Ramos (cell line): ENCODE data around the gene DGKI.

Experiments
- in situ Hi-C: fragments of 300-500 bp; cut with MboI; formaldehyde crosslinking; loops from one replicate; pipeline ENCODE4 v1.14.3; 2022; ENCODE audit warnings: low sequenced_read_pairs; ENCODE audit not compliant: unreplicated experiment

DGKI gene

DNA sequence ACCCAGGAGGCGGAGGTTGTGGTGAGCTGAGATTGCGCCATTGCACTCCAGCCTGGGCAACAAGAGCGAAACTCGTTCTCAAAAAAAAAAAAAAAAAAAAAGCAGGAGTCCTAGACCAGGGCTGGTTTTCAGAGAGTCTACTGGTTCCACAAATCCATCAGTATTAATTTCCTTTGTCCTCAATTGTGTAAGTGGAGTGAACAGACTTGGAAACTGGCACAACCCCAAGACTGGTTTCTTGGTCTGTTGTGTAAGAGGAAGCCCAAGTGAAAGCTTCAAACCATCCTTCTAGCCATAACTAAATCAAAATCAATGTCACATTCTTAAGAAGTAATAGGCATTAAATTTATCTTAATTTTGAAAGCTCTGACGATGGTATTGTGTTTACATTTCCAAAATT is 213.6 kb downstream of the DGKI start:
- in situ Hi-C loops = no loop called here

DNA sequence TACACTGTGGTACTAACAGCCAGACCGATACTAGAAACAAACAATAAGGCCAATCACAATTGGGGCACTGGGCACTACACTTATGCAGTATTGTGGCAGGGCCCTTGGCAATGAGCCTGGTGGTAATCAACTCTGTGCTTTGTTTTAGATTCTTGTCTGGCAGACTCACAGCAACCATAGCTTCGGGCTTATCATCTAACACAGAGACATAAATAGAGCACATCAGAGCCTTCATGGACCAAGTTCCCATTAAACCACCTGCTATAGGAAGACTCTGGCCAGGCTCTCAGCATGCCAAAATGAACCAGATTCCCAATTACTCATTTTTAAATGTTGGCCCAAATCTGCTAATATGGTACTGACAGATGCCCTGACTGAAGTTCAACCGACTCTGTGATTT is 218.6 kb downstream of the DGKI start:
- in situ Hi-C loops = no loop called here

DNA sequence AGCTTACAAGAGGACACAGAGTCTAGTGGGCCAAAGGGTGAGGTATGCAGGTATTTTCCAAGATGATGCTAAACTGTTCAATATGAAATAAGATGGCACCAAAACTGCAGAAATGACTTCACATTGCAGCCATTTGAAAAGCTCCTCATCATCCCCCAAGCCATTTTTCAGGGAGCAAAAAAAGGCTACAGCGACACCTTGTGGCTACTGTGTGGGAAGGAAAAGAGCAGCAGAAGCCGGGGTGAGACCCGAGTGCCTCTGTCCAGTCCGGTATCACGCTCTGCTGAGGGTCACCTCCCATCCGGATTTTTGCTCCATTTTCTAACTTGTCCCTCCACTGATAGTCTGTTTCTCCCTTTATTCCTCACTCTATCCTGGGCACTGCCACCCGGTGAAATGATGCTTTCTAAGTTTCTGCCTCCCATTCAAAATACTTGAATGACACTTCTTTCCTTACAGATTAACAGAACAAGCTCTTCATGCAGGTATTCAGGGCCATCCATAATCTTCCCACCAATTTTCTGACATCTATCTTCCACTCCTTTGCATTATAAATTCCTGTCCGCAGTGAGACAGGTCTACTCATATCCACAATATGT is 220.2 kb downstream of the DGKI start:
- in situ Hi-C loops = no loop called here

DNA sequence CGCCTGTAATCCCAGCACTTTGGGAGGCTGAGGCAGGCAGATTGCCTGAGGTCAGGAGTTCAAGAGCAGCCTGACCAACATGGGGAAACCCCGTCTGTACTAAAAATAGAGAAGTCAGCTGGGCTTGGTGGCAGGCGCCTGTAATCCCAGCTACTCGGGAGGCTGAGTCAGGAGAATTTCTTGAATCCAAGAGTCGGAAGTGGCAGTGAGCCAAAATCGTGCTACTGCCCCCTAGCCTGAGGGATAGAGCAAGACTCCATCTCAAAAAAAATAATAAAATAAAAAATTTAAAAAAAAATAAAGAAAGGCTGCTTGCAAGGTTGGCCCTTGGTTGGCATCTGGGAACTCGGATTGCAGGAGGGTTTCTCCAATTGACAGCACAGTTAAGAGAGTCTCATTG is 221.6 kb downstream of the DGKI start:
- in situ Hi-C loops = no loop called here

DNA sequence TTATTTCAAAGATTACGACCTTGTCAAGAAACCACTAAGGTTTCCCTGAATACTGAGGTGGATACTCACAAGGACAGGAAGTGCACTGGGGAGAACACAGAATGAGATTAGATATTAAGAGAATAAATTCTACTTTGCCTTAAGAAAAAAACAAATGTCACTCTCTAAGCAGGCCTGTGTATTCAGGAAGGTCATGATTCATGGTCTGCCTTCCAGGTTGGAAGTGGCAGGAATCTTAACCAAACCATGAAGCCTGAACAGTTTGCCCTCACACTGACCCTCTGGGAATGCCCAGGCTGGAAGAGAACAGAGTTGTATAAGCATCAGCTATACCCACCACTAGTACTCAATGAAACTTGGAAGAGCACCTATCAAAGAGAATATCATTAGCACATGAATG is 227.6 kb downstream of the DGKI start:
- in situ Hi-C loops = no loop called here

DNA sequence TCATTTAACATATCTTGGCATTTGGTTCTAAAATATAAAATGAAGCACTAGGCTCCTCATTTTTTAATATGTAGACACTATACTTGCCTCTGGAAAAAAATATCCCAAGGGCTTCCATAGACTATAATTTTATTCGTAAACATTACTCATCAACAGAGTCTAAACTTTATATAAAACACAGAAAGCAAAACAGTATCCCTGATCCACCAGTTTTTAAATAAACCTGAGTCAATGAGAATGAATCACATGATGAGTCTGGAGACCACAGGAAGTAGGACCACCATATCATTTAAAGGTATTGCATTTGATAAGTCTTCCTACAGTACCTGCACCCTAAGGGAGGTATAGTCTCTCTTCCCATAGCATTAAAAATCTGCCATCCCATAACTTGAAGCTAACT is 228.0 kb downstream of the DGKI start:
- in situ Hi-C loops = no loop called here

DNA sequence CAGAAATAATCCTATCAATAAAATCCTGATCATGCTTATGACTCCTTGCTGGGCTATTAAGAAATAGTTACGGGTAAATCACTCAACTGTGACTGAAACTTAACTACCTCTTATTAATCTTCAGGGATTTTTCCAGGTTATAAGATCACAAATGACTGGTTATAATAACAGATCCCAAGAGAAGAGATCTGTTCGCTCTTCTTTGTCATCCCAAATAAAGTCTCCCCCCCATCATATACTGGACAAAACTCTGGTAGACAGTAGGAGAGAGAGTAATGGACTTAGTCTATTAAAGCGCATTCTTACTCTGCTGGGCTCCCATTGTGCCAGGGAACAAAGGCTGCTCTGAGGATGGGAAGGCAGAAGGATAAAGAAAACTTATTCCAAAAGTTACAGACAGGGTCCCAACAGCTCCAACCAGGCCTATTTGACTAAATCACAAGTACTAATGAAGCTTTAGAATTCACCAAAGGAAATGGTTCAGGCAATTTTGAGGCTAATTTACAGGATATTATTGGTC is 233.7 kb downstream of the DGKI start:
- in situ Hi-C loops = no loop called here

DNA sequence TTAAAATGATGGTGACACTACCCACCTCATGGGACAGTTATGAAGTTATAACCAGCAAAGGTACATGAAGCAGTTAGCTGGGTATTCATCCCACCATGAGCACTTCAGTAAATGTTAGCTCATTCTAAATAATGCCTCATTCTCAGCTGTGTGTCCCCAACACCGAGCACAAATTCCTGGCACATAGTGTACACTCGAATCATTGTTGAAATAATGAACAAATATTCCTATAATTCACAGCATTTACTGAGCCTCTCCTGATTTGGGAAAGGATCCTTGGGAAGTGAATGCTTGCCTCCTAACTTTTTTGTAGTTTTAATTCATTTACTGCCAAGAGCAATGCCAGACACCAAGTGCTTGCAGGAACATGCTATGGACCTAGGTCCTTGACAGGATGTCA is 235.2 kb downstream of the DGKI start:
- in situ Hi-C loops = no loop called here

DNA sequence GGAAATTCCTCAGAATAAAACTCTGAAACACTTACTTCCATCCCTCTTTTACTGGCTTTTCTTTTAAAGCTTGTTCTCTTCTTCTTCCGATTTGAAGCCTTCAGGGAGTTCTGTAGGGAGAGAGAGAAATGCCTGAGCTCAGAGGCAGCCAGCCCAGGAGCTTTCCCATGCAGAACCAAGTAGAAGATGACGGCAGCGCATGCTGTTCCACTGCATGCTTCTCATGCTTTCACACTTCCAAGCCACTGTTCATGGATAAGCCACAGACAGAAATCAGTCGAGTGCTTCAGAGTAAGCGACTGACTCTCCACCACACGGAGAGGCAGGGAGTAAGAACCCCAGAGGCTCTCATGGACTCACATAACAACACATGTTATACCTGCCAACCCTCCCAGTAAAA is 237.3 kb downstream of the DGKI start:
- in situ Hi-C loops = no loop called here

DNA sequence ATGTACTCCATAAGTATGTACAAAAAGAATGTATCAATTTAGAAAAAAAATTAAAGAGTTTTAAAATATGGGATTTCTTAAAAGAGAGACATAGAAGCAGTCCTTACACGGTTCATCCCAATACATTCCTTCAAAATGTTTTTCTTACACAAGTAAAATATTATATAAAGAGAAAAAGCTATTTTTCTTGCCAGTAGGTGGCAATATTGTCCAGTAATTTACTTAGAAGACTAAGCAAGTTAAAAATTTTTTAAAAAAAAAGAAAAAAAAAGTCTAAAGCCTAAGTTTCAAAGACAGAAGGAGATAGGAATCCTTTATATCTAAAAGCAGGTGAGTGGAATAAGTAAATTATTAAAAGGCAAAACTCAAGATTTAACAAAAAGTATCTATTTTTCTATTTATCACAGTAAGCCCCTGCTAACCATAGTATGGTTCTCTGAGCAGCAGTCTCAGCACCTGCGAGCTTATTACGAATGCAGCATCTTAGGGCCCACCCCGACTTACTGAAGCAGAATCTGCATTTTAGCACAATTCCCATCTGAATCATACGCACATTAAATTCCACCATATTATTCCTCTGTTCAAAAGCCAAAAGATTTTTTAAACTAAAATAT is 240.6 kb downstream of the DGKI start:
- in situ Hi-C loops = no loop called here

DNA sequence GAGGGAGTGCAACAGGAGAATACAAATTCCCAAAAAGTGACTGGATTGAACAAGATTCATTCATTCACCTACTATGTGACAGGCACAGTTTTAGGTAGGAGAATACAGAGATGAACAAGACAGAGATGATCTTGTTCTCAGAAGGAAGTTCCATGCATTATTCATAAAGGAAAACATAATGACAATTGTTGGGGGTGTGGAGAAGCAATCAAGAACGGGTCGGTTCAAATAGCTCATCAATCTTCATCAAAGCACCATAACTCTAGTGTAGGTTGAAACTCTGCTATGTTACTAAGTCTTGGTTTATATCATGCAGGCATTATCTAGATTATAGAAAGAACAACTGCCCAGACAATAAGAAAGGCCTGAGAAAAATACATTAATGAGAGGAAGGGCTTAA is 243.7 kb downstream of the DGKI start:
- in situ Hi-C loops = no loop called here

DNA sequence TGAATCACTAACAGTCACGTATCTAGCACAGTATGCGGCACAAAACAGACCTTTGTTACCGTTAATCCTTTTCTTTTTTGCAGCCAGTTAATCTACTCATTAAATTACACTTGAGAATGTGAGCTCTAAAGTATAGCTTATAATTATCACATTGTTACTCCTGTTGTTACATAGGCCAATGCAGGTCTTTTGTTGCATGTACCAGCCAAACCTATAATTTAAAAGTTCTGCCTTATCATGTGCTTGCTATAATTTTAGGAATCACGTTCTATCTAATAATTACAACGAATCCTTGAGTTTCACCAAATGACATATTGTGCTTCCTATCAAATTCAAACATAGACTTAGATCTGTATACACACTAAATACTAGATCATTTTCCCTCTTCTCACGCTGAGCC is 245.1 kb downstream of the DGKI start:
- in situ Hi-C loops = no loop called here

DNA sequence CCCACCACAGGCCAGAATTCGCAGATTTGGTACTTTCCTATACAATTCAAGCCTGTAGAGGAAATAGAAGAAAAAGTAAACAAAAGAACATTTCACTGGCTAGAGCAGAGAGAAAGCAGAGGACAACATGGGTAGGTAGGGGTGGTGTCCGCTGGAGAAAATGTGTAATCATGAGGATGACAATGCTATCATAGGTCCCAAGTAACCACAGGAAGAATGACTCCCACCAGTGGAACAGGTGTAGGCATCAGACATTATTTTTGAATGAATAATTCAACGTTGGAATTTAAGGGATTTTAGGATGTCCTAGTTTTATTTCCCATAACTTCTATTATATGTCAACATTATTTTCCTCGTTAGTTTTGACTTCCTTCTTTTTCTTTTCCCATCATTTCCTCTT is 248.9 kb downstream of the DGKI start:
- in situ Hi-C loops = no loop called here

DNA sequence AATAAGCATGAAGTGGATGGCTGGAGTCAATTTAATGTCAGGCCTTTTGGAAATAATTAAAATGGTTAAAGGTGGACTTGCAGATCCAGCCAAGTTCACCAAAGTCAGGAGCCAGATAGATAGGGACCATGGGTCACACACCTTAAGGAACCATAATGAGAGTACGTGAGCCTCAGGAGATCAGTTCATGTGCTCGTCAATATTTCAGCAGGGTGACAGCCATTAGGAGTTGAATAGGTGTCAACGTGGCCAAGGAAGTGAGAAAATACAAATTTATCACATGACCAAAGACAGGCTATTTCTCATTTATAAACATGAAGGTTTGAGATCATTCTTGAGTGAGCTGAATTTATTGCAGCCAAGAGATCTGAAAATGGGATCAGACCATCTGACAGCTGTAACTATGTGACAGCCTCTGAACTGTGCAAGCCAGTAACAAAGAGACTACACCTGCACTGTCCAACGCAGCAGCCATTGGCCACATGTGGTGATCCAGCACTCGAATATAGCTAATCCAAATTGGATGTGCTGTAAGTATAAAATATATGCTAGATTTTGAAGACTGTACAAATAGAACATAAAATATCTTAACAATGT is 253.6 kb downstream of the DGKI start:
- in situ Hi-C loops = no loop called here

DNA sequence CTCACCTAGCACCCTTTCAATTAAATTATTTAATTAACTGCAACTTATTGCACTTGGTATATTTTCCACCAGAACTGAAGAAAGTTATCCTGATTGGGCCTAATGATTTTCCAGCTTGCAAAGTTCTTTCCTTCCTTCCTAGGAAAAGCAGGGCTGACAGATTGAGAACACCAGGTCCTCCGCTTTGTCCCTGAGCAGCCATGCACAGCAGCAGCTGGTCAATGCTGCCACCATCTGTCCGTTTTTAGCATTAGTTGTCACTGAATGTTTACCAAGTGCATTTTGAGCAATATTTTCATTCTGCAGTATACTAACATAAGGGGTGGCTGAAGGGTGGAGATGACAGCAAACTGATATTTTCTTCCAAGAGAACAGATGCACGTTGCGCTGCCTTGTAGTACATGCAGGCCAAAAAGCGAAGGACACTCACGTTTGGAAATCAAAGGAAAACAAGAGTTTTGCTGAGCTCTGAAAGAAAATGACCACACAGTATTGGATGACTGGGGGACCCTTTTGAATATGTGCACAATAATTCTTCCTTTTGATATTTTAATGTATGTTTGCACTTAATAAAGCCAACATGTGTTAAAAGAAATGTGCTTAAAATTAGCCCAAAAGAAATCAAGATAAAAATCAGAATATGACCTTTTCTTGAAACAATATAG is 254.4 kb downstream of the DGKI start:
- in situ Hi-C loops = no loop called here

DNA sequence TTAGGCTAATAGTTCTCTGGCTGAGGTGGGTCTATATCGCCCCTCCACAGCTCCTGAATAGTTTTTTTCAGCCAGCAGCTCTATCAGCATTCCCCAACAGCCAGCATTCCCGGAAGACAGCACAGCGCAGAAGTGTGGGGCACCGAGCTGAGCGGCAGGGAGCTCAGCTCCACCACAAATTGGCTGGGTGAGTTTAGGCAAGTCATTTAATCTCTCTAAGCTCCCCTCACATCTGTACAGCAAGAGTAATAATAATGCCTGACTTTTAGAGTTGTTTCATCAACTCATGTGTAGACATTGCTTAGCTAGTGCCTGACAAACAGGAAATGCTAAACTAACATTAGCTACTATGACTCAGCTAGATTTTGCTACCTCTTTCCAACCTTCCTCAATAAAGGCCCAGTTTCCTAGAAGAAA is 255.3 kb downstream of the DGKI start:
- in situ Hi-C loops = no loop called here

DNA sequence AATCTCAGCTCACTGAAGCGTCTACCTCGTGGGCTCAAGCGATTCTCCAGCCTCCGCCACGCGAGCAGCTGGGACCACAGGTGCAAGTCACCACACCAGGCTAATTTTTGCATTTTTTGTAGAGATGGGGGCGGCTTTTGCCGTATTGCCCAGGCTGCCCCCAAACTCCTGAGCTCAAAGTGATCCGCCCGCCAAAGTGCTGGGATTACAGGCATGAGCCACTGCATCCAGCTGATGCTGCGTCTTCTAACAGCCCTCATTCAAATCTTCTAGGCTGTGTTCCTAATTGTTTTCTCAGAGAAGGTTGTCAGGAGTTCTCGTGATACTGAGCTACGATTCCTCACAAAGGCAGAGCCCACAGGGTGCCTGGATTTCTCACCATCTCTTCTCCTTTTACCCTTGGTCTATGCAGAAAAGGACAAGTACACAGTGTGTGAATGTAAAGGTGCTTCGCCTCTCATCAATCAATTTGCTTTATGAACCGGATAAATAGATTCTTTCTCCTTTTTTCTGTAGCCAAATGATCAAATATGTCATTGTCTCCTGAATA is 255.9 kb downstream of the DGKI start:
- in situ Hi-C loops = no loop called here

DNA sequence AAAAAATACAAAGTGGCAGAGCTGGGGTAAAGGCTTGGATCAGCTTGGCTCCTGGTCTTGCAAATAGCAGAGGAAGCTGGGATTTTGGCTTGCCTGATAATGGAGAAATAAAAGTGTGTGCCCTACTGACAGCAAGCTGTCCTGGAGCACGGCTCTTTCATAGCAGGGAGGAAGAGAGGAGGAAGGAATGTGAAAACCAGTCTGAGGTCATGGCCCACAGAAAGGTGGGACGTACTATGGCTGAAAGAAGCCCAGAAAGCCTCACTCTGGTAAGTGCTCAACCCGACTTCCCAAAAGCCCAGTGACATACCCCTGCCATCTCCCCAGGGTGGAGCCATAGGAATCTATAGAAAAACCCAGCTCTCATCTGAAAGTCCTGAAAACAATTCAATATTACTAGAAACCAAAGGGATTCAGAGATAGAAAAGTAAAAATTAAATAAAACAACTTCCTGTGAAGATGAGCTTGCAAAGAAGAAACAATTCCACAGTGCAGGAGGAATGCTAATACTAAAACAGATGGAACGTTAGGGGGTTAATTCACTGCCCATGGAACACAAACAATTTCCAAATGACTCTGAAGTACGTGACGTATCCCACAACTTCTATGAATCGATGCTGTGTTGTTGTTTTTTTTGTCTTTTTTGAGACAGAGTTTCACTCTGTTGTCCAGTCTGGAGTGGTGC is 256.6 kb downstream of the DGKI start:
- in situ Hi-C loops = no loop called here

DNA sequence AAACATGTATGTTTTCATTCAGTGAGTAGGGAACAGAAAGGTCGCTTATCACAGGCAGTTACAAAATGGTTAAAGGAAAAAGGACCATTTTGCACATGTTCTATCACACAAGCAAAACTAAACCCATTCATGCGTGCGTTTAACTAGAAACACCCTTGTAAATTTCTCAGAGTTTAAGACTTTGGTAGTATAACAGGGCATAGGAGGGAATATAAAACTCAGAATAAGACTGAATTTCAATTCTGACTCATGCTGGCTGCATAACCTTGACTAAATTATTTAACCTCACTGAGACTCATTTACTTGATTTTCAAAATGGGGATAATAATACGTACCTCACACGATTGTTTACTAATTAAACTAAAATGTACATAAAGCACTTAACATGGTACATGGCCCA is 259.4 kb downstream of the DGKI start:
- in situ Hi-C loops = no loop called here

DNA sequence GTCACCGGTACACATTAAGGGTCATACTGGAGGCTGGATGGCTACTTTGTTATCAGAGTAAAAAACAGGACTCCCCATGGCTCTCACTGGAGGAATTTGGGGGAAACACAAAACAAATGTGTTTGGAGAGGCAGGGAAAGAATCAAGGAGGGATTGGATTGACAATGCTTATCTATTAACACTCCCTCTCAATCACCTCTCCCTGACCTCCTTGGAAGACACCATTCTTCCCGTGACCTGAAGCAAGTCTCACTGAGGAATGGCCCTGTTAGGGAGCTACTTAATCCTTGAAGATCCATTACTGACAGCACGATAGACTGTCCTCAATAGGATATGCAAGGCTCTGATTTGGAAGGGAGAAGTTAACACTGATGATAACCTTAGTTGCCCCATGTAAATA is 261.2 kb downstream of the DGKI start:
- in situ Hi-C loops = no loop called here

DNA sequence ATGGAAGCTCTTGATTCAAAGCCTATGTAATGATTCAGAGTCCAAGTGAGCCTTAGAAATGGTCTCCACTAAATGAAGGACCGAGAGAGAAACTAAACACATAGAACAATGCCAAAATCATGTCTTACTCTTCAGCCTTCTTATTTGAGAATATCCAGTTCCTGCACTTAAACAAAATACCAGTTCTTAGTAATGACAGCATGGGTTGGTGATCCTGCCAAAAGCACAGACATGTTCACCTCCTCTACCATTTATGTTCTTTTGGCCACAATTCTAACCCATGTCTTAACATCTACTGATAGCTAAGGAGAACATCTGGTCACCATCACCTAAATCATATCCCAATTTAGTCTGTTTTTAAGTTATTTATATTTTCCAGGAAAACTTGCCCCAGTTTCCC is 263.6 kb downstream of the DGKI start:
- in situ Hi-C loops = no loop called here
